HG03175 (cell line): ENCODE data around the gene PLAGL2.
"Not testable (repeated sequence)": the region's sequence is repeated elsewhere in the genome, so short reads cannot be mapped to it uniquely, and the experiment has no call there.

Experiments used
- ATAC-seq: cut with Tn5 transposase; IDR thresholded peaks from one replicate; pipeline ENCODE4 v1.9.1; 2021; ENCODE audit warnings: mild to moderate bottlenecking, moderate library complexity; ENCODE audit not compliant: unreplicated experiment

The PLAGL2 gene, protein sequence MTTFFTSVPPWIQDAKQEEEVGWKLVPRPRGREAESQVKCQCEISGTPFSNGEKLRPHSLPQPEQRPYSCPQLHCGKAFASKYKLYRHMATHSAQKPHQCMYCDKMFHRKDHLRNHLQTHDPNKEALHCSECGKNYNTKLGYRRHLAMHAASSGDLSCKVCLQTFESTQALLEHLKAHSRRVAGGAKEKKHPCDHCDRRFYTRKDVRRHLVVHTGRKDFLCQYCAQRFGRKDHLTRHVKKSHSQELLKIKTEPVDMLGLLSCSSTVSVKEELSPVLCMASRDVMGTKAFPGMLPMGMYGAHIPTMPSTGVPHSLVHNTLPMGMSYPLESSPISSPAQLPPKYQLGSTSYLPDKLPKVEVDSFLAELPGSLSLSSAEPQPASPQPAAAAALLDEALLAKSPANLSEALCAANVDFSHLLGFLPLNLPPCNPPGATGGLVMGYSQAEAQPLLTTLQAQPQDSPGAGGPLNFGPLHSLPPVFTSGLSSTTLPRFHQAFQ

DNA sequence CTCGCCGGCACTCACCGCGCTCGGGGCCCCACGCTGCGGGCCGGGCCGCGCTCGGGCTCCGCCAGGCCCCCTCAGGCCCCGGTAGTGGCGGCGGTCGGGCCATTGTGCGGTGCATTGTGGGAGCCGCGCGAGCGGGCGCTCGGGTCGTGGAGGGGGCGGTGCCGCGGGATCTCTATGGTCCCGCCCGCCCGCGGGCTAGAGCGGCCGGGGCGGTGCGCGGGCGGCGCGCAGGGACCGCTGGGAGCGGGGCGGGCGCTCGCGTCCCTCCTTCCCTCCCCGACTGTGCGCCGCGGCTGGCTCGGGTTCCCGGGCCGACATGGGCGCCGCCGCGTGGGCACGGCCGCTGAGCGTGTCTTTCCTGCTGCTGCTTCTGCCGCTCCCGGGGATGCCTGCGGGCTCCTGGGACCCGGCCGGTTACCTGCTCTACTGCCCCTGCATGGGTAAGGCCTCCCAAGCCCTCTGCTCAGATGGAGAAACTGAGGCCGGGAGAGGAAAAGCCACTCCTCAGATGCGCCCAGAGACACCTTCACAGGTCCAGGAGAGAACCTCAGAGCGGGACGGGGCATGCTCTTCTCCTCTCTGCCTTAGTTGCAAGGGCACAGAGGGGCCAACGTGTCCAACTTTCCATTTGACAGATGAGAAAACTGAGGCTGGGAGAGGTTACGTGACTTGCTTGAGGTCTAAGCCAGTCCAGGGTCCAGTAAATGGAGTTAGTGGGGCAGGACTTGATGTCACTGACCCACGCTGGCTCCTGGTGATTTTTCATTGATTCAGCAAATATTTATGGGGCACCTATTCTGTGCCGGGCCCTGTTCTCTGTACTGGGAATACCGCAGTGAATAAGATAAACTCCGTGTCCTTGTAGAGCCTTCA lies at the start of gene PLAGL2, which contains the start of gene POFUT1:
PLAGL2 (minus strand) TSS at position 118 of the 873 bp plus-strand sequence. CDS start 5,565 bp downstream, outside the sequence.
POFUT1 (plus strand) TSS at position 255 of the 873 bp plus-strand sequence; CDS start at position 317, 62 bp downstream.
- ATAC-seq = peak; percentile 89

DNA sequence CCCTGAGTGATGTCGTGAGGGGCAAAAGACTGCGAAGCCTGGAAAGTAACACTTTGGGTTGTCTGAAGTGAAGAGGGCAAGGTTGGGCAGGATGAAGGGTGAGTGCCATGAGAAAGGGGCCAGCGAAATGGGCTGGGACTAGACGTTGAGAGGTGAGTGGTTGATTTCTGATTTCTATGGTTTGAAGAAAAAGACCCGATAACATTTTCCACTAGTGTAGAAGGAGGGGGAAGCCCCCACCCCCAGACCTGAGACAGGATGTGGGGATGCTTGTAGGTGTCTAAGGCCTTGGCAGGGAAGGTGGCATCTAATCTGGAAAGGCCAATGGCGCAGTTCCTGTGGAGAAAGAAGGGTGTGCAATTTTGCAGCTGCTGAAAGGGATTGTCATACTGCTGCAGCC lies 44.6 kb upstream of the PLAGL2 start:
- no peak for ATAC-seq

DNA sequence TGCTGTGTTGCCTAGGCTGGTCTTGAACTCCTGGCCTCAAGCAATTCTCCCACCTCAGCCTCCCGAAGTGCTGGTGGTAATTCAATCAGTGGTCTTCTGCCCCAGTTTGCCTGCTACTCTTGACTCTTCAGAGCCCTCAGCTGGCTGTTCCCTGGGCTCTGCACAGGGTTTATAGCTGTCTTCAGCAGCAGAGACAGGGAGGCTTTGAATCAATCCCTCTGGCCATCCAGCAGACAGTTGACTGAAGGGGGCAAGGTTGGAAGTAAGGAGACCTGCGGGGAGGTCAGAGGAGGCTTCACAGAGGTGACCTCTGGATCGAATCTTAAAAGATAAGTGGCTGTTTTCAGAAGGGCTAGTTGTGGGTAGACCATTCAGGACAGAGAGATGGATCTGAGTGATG lies 43.9 kb upstream of the PLAGL2 start:
- no peak for ATAC-seq

DNA sequence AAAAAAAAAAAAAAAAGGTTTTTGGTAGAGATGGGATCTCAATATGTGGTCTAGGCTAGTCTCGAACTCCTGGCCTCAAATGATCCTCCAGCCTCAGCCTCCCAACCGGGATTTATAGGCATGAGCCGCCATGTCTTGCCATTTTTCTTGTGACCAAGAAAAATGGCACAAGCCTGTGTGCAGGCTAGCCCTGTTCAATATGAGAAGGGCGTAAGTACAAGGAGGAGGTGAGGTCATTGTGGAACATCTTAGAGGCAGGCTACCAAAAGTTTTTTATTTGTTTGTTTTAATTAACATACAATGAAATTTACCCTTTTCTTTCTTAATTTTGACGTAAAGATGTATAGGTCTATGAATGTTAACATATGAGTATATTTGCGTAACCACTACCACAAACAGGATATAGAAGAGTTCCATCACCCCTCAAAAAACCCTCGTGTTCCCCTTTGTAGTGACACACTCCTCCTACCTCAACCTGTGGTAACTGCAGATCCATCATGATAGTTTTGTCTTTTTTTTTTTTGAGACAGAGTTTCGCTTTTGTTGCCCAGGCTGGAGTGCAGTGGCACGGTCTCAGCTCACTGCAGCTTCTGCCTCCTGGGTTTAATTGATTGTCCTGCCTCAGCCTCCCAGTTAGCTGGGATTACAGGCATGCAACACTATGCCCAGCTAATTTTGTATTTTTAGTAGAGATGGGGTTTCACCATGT lies 41.6 kb upstream of the PLAGL2 start:
- ATAC-seq = no peak

DNA sequence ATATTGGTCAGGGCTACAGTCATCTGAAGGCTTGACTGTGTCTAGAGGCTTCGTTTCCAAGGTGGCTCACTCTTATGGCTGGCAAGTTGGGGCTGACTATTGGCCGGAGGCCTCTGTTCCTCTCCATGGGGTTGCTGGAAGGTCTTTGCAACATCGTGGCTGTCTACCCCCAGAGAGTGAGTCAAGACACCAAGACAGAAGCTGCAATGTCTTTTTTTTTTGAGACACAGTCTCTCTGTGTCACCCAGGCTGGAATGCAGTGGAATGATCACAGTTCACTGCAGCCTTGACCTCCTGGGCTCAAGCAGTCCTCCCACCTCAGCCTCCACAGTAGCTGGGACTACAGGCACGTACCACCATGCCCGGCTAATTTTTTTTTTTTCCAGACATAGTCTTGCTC lies 40.5 kb upstream of the PLAGL2 start:
- ATAC-seq = no peak

DNA sequence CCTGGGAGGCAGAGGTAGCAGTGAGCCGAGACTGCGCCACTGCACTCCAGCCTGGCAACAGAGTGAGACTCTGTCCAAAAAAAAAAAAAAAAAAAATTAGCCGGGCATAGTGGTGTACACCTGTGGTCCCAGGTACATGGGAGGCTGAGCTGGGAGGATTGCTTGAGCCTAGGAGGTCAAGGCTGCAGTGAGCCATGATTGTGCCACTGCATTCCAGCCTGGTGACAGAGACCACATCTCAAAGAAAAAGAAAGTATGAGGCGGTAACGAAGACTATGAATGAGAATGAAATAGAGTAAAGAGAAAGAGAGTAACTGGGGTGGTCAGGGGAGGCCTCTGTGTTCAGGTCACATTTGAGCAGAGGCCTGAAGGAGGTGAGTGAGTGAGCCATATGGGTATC lies 38.7 kb upstream of the PLAGL2 start:
- not testable (repeated sequence) for ATAC-seq

DNA sequence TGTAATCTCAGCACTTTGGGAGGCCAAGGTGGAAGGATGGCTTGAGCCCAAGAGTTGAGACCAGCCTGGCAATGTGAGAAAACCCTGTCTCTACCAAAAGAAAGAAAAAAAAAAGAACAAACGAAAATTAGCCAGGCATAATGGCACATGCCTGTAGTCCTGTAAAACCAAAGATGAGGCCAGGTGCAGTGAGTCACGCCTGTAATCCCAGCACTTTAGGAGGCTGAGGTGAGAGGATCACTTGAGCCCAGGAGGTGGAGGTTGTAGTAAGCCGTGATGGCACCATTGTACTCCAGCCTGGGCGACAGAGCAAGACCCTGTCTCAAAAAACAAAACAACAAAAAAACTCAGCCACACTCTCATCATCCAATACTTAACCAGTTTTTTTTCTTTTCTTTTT lies 37.4 kb upstream of the PLAGL2 start:
- no peak for ATAC-seq

DNA sequence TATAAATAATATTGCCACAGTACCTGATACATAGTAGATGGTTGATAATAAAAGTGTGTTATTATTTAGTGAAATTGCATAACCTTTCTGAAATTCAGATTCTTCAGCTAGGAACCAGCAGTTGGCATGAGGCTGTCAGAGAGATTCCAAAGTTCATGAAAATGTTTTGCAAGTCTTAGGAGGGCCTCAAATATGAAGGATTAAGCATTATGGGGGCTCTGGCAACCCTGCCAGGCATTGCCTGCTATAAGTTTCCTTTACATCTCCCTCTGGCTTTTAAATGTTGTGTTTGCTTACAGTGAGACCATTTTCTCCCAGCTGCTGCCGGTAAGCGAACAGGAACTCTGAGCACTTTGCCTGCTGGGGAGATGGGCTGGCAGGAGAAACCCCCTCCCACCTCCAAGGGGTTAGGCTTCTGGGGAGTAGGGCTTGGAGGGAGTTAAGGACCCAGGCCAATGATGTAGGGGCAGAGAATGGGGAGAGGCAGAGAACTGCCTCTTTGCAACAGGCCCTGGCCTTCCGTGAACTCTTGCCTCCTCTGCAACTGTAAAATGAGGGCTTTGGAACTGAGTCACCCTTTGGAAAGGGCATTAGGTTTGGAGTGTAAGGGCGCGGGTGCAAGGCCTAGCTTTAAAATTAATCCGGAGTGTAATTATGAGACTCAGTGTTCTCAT lies 36.7 kb upstream of the PLAGL2 start:
- no peak for ATAC-seq

DNA sequence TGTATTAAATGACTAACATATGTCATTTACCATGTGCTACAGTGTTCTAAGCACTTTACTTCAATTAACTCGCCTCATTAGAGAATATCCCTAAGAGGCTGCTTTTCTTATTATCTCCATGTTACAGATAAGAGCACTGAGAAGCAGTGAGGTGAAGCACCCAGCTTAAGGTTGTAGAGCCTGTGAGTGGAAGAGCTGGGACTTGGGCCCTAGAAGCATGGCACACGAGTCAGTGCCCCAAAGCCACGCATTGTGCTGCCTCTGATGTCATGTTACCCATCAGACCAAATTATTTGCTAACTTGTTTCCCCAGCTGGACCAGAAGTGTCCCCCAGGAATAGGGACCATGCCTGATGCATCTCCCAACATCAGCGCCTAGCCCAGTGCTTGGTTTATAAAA lies 34.3 kb upstream of the PLAGL2 start:
- no peak for ATAC-seq

DNA sequence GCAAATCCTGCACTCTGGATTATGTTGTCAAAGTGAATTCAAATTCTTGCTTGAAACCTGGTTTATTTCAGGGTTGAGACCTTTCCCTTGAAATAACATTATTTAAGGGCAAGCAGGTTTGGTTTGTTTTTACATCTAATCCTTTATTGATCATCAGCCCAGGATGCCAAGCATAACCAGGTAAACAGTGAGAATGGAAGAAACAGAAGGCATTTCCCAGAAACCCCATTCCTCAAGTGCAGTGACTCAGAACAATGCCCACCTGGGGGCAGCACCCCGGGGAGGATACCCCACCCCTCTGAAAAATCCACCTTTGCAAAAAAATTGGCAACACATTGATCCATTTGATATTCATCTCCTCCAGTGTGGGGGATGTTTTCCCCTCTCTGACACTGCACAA lies 32.7 kb upstream of the PLAGL2 start:
- ATAC-seq = no peak

DNA sequence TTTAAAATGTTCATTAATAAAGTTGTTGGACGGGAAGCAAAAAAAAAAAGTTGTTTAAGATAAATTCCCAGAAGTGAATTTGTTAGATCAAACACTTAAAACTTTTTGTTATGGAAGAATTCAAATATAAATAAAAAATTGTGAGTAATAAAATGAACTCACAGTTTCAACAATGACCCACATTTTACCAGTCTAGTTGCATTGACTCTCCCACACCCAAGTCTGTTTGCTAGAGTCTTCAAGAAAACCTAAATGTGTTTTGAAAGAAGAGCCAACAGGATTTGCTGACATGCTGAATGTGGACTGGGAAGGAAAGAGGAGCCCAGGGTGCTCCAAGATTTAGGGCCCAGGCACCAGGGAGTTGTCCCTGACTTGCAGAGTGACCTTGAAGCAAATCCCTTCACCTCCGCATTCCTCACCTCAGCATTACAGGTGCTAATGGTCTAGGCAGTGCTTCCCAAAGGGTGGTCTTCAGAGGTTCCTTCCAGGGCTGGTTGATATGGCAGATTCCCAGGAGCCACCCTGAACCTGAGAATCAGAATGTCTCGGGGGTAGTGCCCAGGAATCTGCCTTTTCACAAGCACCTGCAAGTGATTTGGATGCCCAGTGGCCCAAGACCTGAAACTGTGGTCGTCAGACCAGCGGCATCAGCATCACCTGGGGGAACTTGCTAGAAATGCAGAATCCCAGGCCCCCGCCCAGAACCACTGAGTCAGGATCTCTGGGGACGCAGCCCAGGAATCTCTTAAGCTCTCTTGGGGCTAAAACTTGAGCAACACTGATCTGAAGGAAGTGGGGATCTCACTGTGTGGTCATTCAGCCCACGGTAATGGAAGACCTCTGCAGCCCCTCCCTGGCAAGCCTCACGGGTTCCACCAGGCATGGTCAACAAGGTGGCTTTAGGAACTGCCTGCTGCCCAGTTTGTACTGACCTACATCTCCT lies 31.2 kb upstream of the PLAGL2 start:
- ATAC-seq = no peak

DNA sequence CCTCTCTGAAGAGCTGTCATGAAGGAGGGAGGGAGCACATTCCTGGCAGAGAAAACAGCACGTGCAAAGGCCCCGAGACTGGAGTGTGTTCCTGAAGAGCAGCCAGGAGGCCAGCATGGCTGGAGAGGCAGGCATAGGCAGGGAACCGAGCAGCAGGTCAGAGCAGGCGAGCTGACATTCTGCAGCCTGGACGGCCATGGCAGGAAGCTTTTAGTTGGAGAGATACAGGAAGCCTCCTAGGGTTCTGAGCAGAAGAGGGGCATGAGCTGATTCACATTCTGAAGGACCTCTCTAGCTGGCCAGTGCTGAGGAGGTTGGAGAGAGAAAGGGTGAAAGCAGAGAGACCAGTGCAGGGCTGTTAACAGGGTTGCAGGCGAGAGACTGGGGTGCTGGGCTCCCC lies 29.9 kb upstream of the PLAGL2 start:
- no peak for ATAC-seq

DNA sequence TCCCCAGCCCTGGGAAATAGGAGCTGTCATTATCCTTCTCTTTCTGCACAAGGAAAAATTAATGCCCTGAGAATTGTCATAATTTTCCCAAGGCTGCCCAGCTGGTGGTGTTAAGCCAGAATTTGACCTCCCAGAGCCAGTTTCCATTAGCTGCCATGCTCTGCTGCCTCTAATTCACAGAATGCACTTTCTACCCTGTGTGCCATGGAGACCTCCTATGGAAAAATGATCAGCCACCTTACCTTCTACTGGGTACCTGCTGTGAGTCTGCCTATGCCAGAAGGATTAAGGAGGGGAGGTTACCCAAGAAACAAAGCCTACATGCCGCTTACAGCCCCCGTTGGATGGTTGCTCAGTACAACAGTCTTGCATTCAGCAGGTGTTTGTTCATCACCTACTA lies 29.3 kb upstream of the PLAGL2 start:
- no peak for ATAC-seq

DNA sequence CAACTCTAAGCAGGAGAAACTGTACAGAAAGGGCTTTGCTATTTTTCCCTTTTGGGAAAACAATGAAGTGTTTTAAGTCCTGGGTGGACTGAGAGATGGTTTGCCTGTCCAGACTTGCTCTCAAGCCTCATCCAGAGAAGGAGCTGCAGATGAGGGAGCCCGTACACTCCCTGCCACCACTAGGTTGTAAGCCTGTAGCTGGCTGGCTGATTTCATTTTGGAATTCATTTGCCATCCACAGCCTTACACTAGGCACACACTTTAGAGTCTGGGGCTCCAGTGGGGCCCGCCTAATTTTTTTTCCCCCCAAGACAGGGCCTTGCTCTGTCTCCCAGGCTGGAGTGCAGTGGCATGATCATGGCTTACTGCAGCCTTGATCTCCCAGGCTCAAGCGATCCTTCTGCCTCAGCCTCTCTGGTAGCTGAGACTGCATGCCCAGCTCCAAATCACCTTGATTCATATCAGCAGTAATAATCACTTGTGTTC lies 28.5 kb upstream of the PLAGL2 start:
- no peak for ATAC-seq

DNA sequence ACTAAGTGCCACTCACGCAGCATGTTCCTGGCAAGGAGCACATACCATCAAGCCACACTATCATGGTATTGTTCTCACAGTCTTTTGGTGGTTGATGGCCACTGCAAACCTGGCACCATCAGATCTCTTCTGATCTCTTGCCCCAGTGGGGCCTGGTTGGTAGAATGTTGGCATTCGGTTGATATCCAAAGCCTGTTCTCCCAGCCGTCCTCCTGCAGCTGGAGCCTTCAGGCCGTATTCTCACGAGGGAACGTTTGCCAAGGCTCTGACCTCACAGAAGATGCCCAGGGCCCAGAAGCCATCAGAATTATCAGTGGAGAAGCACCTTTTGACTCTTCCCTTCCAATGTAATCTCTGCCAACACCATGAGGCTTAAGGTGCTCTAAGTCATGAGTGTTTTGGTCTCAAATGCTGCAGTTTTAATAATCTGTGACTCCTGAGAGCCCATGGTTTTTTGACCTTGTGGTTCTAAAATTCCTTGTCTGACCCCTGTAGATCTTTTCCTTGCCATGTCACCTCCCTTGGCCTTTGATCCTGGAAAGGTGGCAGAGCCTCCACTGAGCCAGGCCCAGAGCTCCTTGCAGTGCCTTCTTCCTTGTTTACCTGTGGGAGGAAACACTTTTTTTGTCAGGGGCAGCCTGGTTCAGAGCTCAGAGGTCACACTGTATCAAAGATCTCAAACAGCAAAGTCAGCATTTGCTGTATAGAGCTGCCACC lies 27.9 kb upstream of the PLAGL2 start:
- ATAC-seq = no peak

DNA sequence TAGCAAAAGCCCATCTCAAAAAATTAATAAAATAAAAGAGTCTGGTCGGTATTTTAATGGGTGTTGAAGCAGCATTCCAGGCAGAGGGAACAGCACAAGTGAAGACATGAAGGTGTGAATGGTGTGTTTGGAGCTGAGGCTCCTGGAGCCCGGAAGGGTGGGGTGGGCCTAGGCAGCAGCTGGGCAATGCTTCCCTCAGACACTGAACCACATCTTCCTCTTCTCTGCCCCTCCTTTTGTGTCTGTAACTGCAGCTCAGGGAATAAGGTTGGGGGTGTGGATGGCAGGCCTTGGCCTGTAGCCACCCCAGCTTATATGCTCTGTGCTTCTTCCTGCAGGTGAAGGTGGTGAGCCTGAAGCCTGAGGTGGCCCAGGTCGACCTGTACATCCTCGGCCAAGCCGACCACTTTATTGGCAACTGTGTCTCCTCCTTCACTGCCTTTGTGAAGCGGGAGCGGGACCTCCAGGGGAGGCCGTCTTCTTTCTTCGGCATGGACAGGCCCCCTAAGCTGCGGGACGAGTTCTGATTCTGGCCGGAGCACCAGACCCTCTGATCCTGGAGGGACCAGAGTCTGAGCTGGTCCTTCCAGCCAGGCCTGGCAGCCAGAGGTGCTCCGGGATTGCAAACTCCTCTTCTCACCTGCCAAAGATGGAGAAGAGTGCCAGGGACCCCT lies 26.7 kb upstream of the PLAGL2 start:
- no peak for ATAC-seq

DNA sequence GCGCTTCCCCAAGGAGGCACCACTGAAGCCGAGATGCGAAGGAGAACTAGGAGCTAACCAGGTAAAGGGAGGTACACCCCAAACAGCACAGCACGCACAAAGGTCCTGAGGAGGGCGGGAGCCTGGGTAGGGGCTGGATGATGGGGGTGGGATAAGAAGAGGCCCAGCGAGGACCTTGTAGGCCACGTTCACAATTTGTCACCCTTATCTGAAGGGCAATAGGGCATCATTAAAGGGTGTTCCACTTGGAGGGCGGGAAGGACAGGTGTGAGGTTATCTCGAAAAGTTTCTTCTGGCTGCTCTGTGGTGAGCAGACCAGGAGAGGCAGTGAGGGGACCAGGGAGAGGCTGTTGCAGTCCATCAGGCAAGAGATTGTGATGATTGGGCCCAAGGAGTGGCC lies 25.7 kb upstream of the PLAGL2 start:
- no peak for ATAC-seq

DNA sequence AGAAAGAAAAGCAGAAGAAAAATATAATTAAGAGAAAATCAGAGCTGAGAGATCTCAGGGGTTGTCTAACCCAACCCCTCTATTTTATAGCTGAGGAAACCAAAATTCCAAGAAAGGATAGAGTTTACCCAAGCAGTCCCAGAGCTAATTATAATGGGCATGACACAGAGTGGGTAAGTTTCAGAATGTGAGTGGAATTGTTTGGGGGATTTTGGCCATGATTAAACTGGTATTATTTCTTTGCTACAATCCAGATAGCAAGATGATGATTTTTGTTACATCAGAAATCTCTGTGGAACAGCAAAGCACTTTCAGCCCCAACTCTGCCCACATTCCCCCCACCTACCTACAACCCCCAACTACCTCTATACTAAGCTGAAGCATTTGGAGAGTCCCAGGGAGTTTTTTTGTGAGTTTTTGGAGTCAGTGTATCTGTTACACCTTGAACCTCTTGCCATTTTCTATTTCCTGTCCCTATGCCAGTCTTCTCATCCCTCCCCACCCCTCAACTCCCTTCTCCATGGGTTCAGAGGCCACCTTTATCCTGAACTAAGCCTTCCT lies 24.9 kb upstream of the PLAGL2 start:
- ATAC-seq = no peak
